ENCODE results near the gene TSC1.

The TSC1 gene

DNA sequence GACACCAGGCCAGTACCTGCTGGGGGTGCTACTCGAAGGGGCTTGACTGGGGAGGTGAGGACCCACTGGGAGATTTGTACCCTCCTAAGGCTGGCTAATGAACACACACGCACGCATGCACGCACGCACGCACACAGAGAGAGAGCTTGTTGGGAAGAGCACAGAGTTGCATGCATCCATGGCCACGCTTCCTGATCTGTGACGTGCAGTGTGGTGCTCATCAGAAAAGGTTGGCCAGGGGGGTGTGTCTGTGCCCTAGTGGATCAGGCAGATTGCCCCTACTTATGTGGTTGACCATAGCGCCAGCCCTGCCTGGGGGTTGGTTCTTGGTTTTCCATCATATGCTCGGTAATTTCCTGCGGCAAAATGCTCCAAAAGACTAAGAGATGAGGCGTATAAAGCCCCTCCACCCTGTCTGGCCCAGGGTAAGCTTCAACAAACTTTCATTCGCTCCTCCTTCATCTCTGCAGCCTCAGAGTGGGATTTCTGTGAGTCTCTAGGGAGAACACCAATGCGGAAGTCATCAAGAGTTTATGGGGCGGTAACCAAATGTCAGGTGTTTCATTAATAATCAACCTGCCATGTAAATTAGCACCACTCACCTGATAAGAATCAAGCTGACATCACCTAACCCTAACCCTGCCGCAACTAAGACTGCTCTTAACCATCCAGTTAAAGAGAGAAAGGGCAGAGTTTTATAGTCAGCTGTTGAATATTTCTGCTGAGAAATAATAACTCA, 26.1 kb upstream of the TSC1 start:
- TF ChIP-seq, protein P1, sequence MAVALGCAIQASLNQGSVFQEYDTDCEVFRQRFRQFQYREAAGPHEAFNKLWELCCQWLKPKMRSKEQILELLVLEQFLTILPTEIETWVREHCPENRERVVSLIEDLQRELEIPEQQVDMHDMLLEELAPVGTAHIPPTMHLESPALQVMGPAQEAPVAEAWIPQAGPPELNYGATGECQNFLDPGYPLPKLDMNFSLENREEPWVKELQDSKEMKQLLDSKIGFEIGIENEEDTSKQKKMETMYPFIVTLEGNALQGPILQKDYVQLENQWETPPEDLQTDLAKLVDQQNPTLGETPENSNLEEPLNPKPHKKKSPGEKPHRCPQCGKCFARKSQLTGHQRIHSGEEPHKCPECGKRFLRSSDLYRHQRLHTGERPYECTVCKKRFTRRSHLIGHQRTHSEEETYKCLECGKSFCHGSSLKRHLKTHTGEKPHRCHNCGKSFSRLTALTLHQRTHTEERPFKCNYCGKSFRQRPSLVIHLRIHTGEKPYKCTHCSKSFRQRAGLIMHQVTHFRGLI (tag by site-specific recombination; IDR thresholded peaks at IDR 0.05), result no peak
- TF ChIP-seq ZNF521 (tag by site-specific recombination; IDR thresholded peaks at IDR 0.05) (no peak), ZNF658 (tag by site-specific recombination; IDR thresholded peaks at IDR 0.05) (no peak), GLIS2 (tag by site-specific recombination; IDR thresholded peaks at IDR 0.05) (no peak), ZBTB7A (tag by site-specific recombination; IDR thresholded peaks at IDR 0.05; ENCODE audit: low read depth) (no peak), IKZF3 (tag by site-specific recombination; IDR thresholded peaks at IDR 0.05) (no peak), ZNF214 (tag by site-specific recombination; IDR thresholded peaks at IDR 0.05; ENCODE audit: borderline replicate concordance) (no peak), SETDB1 (IDR thresholded peaks at IDR 0.05; ENCODE audit: insufficient read length, low read length) (no peak), ZNF777 (tag by site-specific recombination; IDR thresholded peaks at IDR 0.05; ENCODE audit: borderline replicate concordance) (no peak), ZNF707 (tag by site-specific recombination; IDR thresholded peaks at IDR 0.05) (no peak), ZNF184 (tag by site-specific recombination; IDR thresholded peaks at IDR 0.05) (no peak), SCRT1 (tag by site-specific recombination; IDR thresholded peaks at IDR 0.05; ENCODE audit: borderline replicate concordance) (no peak), ZNF132 (tag by site-specific recombination; IDR thresholded peaks at IDR 0.05; ENCODE audit: borderline replicate concordance) (no peak), ZBTB1 (tag by site-specific recombination; IDR thresholded peaks at IDR 0.05) (no peak), ZNF701 (tag by site-specific recombination; IDR thresholded peaks at IDR 0.05) (no peak)
- TF ChIP-seq, protein P2, sequence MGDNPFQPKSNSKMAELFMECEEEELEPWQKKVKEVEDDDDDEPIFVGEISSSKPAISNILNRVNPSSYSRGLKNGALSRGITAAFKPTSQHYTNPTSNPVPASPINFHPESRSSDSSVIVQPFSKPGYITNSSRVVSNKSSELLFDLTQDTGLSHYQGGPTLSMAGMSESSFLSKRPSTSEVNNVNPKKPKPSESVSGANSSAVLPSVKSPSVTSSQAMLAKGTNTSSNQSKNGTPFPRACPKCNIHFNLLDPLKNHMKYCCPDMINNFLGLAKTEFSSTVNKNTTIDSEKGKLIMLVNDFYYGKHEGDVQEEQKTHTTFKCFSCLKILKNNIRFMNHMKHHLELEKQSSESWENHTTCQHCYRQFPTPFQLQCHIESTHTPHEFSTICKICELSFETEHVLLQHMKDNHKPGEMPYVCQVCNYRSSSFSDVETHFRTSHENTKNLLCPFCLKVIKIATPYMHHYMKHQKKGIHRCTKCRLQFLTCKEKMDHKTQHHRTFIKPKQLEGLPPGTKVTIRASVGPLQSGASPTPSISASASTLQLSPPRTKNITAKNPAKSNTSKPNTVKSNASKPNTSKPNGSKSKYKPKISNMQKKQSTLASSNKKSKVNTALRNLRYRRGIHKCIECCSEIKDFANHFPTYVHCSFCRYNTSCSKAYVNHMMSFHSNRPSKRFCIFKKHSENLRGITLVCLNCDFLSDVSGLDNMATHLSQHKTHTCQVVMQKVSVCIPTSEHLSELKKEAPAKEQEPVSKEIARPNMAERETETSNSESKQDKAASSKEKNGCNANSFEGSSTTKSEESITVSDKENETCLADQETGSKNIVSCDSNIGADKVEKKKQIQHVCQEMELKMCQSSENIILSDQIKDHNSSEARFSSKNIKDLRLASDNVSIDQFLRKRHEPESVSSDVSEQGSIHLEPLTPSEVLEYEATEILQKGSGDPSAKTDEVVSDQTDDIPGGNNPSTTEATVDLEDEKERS (tag by site-specific recombination; IDR thresholded peaks at IDR 0.05), result no peak
- TF ChIP-seq, protein P3, sequence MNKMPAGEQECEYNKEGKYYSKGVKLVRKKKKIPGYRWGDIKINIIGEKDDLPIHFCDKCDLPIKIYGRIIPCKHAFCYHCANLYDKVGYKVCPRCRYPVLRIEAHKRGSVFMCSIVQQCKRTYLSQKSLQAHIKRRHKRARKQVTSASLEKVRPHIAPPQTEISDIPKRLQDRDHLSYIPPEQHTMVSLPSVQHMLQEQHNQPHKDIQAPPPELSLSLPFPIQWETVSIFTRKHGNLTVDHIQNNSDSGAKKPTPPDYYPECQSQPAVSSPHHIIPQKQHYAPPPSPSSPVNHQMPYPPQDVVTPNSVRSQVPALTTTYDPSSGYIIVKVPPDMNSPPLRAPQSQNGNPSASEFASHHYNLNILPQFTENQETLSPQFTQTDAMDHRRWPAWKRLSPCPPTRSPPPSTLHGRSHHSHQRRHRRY (tag by site-specific recombination; IDR thresholded peaks at IDR 0.05), result no peak
- TF ChIP-seq, protein P4, sequence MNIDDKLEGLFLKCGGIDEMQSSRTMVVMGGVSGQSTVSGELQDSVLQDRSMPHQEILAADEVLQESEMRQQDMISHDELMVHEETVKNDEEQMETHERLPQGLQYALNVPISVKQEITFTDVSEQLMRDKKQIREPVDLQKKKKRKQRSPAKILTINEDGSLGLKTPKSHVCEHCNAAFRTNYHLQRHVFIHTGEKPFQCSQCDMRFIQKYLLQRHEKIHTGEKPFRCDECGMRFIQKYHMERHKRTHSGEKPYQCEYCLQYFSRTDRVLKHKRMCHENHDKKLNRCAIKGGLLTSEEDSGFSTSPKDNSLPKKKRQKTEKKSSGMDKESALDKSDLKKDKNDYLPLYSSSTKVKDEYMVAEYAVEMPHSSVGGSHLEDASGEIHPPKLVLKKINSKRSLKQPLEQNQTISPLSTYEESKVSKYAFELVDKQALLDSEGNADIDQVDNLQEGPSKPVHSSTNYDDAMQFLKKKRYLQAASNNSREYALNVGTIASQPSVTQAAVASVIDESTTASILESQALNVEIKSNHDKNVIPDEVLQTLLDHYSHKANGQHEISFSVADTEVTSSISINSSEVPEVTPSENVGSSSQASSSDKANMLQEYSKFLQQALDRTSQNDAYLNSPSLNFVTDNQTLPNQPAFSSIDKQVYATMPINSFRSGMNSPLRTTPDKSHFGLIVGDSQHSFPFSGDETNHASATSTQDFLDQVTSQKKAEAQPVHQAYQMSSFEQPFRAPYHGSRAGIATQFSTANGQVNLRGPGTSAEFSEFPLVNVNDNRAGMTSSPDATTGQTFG (tag by site-specific recombination; IDR thresholded peaks at IDR 0.05; ENCODE audit: borderline replicate concordance), result no peak
- TF ChIP-seq, protein P5, sequence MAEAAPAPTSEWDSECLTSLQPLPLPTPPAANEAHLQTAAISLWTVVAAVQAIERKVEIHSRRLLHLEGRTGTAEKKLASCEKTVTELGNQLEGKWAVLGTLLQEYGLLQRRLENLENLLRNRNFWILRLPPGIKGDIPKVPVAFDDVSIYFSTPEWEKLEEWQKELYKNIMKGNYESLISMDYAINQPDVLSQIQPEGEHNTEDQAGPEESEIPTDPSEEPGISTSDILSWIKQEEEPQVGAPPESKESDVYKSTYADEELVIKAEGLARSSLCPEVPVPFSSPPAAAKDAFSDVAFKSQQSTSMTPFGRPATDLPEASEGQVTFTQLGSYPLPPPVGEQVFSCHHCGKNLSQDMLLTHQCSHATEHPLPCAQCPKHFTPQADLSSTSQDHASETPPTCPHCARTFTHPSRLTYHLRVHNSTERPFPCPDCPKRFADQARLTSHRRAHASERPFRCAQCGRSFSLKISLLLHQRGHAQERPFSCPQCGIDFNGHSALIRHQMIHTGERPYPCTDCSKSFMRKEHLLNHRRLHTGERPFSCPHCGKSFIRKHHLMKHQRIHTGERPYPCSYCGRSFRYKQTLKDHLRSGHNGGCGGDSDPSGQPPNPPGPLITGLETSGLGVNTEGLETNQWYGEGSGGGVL (tag by site-specific recombination; IDR thresholded peaks at IDR 0.05), result no peak
- Histone ChIP-seq H3K27ac (ENCODE audit: extremely low read depth, low read depth, low read length) (no peak overlapping the region), H3K4me1 (ENCODE audit: control insufficient read depth, insufficient read depth, low read length) (no peaks in the 10 kb centered on the region), H3K36me3 (ENCODE audit: control insufficient read depth in 2 of 2, insufficient read depth in 1 of 2, low read length in 2 of 2) (no peaks in the 10 kb centered on the region), H3K9me3 (ENCODE audit: control insufficient read depth, insufficient read depth, low read depth, low read length) (no peaks in the 10 kb centered on the region), H3K4me3 (ENCODE audit: low read depth, low read length) (no peak overlapping the region)
- CTCF ChIA-PET, result interaction anchor here (0.7 to 2.3 kb wide), 7 partner anchors 10 to 607 kb away, joined by 3 to 11 read pairs (median 3); no protein-coding TSS in a partner anchor
- POLR2A ChIA-PET, result no interaction called here
